ENCODE measurements around the gene CLDN18. TPM values are rescaled to one million over a fixed set of nuclear protein-coding genes. Genes with fewer than 3 reads are reported as not detected.

CLDN18 gene
- total RNA-seq, 1 donor from 2014 or later, result 0.11 TPM

- intact Hi-C loops (cut with DNase I), result no loop called here
- no peak for TF ChIP-seq CTCF (IDR thresholded peaks at IDR 0.05)
- no peaks in the 10 kb centered on the region for H3K4me1 ChIP-seq
- no peaks in the 10 kb centered on the region for H3K27me3 ChIP-seq
- no peak overlapping the region for H3K27ac ChIP-seq
- H3K36me3 ChIP-seq, result peaks cover 74 to 78% of the 10 kb centered on the region in 2 donors
- H3K4me3 ChIP-seq, result no peak overlapping the region
- no peak for DNase-seq (ENCODE audit: low spot score in 2 of 2)
- H3K9me3 ChIP-seq, result no peaks in the 10 kb centered on the region
Measured at GRCh38 chr3:138079901-138080300, 69.9 kb downstream of the CLDN18 start.

GRCh38 chr3:138081371-138082084 is 71.6 kb downstream of the CLDN18 start:
- intact Hi-C loops (cut with DNase I), result no loop called here
- H3K4me3 ChIP-seq, result no peak overlapping the region
- peaks cover 72 to 77% of the 10 kb centered on the region in 2 donors for H3K36me3 ChIP-seq
- no peak overlapping the region for H3K27ac ChIP-seq
- no peaks in the 10 kb centered on the region for H3K9me3 ChIP-seq
- no peak for DNase-seq (ENCODE audit: low spot score in 2 of 2)
- no peak for TF ChIP-seq CTCF (IDR thresholded peaks at IDR 0.05)
- H3K4me1 ChIP-seq, result no peaks in the 10 kb centered on the region
- H3K27me3 ChIP-seq, result no peaks in the 10 kb centered on the region

- Histone ChIP-seq H3K27ac (no peak overlapping the region), H3K9me3 (no peaks in the 10 kb centered on the region), H3K4me1 (no peaks in the 10 kb centered on the region), H3K27me3 (no peaks in the 10 kb centered on the region), H3K36me3 (peaks cover 72 to 77% of the 10 kb centered on the region in 2 donors), H3K4me3 (no peak overlapping the region)
- no peak for TF ChIP-seq CTCF (IDR thresholded peaks at IDR 0.05)
- intact Hi-C loops (cut with DNase I), result no loop called here
- DNase-seq (ENCODE audit: low spot score in 2 of 2), result no peak
Measured at GRCh38 chr3:138082085-138082991, 72.4 kb downstream of the CLDN18 start.

GRCh38 chr3:138082992-138083386 is 73.0 kb downstream of the CLDN18 start:
- Histone ChIP-seq H3K27ac (no peak overlapping the region), H3K27me3 (no peaks in the 10 kb centered on the region), H3K4me1 (no peaks in the 10 kb centered on the region), H3K4me3 (no peak overlapping the region), H3K36me3 (peaks cover 72 to 77% of the 10 kb centered on the region in 2 donors), H3K9me3 (no peaks in the 10 kb centered on the region)
- no peak for DNase-seq (ENCODE audit: low spot score in 2 of 2)
- TF ChIP-seq CTCF (IDR thresholded peaks at IDR 0.05), result no peak
- intact Hi-C loops (cut with DNase I), result no loop called here

Other genes with a start within 250 kb of the CLDN18 start
- not detected for gene SOX14, start 245.8 kb upstream of the CLDN18 start, total RNA-seq
- gene DZIP1L, start 105.4 kb downstream of the CLDN18 start, total RNA-seq, result 23.1 TPM
- gene A4GNT, start 122.2 kb downstream of the CLDN18 start, total RNA-seq, result not detected
- gene DBR1, start 164.8 kb downstream of the CLDN18 start, total RNA-seq, result 2.0 TPM
- 23.4 TPM for gene ARMC8, start 177.1 kb downstream of the CLDN18 start, total RNA-seq